Activated T-helper 9 cell treated with anti-CD3 and anti-CD28 coated beads, Interleukin-2, amount 50 U/mL, for 16 hours (primary cell): Measurements from ENCODE around the gene CAMTA1.

Experiments used
- DNase-seq: peaks from one replicate; pipeline ENCODE4 v3.0.0-alpha.2; 2020; ENCODE audit warnings: low read depth

The CAMTA1 gene

GRCh38 chr1:7432102-7432899 is 647.0 kb downstream of the CAMTA1 start:
- DNase-seq, result no peak

DNA sequence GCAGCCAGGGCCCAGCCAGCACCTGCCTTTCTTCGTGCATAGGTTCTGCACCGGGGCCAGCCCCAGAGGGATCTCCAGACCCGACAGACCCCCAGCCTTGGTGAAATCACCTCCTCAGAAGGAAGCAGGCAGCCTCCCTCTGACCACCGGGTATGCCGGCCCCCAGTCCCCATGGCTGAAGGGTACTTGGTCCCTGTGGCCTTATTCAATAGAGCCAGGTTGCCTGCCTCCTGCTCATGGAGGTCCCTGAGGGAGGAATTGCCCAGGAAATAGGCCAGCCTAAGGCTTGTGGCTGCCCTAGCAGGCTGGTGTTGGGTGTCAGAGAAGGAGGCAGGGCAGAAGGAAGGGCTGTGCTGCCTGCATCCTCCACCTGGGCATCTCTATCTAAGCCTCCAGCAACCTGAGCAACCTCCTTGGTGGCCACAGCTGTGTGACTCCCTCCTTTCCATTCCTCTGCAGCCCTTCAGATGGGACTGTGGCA is 647.7 kb downstream of the CAMTA1 start:
- DNase-seq, result no peak

- DNase-seq, result no peak
Observed at GRCh38 chr1:7434566-7434965, 649.3 kb downstream of the CAMTA1 start.

- DNase-seq, result no peak
Observed at GRCh38 chr1:7435276-7436055, 650.2 kb downstream of the CAMTA1 start.

- no peak for DNase-seq
Observed at GRCh38 chr1:7436056-7437005, 651.1 kb downstream of the CAMTA1 start.

- no peak for DNase-seq
Observed at GRCh38 chr1:7437036-7437435, 651.8 kb downstream of the CAMTA1 start.

GRCh38 chr1:7437608-7438395 is 652.5 kb downstream of the CAMTA1 start:
- no peak for DNase-seq

DNA sequence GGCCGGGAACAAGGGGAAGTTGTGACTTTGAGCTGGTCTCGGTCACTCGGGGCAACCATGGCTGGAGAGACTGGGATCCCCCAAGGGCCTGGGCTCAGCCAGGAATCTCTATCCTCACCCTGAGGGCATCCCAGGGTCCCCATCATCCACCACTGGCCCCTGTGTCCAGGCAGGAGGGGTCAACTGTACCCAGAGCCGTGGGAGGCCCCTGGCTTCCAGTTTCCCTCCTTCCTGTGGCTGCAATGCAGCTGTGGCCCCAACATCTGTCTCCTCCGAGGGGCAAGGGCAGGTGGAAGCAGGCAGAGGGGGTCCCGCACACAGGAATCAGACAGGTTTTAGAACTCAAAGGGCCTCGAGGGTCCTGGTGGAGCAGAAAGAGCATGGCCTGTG is 653.1 kb downstream of the CAMTA1 start:
- DNase-seq, result no peak

GRCh38 chr1:7438921-7439655 is 653.8 kb downstream of the CAMTA1 start:
- no peak for DNase-seq

DNA sequence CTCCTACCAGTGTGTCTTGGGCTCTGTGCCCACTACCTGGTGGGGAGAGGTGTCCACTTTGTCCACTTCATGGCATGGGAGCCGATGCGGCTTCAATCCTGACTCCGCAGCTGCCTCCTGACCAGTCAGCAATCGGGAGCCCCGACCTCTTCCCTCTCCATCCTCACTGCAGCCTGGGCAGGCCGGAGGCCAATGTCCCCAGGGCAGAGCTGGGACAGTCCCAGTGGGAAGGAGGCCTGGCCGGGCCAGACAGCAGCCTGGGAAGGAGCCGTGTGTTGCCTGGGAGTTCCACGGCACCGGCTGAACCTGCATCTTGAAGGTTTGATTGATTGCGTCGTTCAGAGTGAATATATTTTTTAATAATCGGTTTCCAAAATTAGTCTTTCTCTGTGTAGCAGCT is 654.9 kb downstream of the CAMTA1 start:
- no peak for DNase-seq

DNA sequence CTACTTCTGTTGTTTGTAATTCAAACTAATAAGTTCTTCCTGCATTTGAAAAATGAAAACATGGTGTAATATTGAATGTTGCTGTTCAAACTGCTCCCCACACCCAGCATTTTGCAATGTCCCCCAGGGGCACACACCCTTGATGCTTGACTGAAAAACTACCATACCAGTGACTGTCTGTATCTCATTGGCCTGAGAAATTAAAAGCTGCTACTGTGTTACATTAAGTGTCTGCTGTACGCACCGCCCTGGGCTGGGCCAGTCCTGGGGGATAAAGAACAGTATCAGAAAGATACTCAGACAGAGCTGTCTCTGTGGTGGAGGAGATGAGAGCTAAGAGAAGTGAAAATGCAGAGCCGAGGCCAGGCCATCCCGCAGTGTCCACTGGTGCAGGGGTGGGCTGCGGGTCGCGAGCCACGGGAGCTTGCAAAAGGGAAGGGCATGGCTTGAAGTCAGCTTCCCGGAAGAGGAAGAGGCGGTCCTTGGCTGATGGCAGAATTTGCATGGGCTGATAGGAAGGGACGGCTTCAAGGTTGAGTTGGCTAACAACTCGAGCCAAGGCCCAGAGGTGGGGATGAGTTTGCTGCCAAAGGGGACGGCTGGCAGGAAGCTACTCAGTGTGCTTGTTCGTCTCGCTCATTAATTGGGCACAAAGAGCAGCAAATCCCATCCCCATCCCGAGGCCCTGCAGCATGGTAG is 656.0 kb downstream of the CAMTA1 start:
- no peak for DNase-seq

- no peak for DNase-seq
Observed at GRCh38 chr1:7442036-7442435, 656.8 kb downstream of the CAMTA1 start.

GRCh38 chr1:7442918-7443317 is 657.7 kb downstream of the CAMTA1 start:
- no peak for DNase-seq

- DNase-seq, result no peak
Observed at GRCh38 chr1:7444363-7444762, 659.1 kb downstream of the CAMTA1 start.

GRCh38 chr1:7447093-7447492 is 661.8 kb downstream of the CAMTA1 start:
- no peak for DNase-seq

- DNase-seq, result no peak
Observed at GRCh38 chr1:7447736-7448135, 662.5 kb downstream of the CAMTA1 start.

DNA sequence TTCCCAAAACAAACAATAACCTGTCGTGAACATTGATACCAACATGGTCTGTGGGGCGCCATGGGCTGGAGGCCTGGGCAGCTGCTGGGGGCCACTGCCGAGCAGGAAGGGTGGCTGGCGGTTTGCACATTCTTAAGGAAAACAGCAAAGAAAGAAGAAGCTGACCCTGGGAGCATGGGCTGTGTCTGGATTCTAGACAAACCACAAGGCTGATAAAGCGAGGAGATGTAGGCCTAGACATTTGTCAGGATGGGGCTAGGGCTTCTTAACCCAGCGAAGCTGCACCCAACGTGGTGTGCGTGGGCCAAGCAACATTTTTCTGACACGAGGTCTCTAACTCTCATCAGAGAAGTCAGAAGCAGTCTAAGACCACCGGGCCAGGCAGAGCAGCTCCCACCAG is 663.7 kb downstream of the CAMTA1 start:
- DNase-seq, result no peak

DNA sequence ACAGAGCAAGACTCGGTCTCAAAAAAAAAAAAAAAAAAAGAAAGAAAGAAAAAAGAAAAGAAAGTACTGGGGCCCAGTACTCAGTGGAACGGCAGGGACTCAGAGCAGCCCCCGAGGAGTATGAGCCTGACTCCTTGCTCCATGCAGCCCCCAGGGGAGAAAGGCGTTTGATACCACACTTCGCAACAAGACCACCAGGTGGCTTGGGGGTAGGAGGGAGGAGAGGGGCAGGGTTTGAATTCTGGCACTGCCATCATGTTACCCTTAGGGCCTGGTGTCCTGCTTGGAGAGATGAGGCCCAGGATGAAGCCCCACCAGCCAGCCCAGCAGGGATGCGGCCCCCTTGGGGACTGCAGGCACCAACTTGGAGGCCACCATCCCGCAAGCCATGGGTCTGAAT is 664.5 kb downstream of the CAMTA1 start:
- DNase-seq, result no peak

- DNase-seq, result no peak
Observed at GRCh38 chr1:7450838-7451237, 665.6 kb downstream of the CAMTA1 start.

GRCh38 chr1:7453038-7453437 is 667.8 kb downstream of the CAMTA1 start:
- no peak for DNase-seq
